Small intestine (tissue), 7 donors: ENCODE measurements around the gene NR1H4. TPM values are rescaled to one million over a fixed set of nuclear protein-coding genes. Genes with fewer than 3 reads are reported as not detected.

Experiments
- DNase-seq, 2 donors: peaks; one replicate each; pipeline versions ENCODE4 v3.0.0 to v3.0.0-alpha.2; 2013
- FAIRE-seq: peaks from 2 replicates; lab custom pipeline; 2012; peaks lifted over from hg19 to GRCh38; lab: Jason Lieb, UNC
- H3K27ac ChIP-seq, 3 donors: one replicate each; pipeline ENCODE4 v1.5.1; 2013; ENCODE audit warnings: low read length in 2 of 3, mild to moderate bottlenecking in 2 of 3, control low read depth in 1 of 3, inconsistent platforms in 1 of 3, low read depth in 1 of 3, moderate library complexity in 1 of 3
- H3K27me3 ChIP-seq, 3 donors: one replicate each; pipeline ENCODE4 v1.6.1; 2013; ENCODE audit warnings: low read length in 3 of 3, inconsistent platforms in 1 of 3; ENCODE audit not compliant: control insufficient read depth in 3 of 3, insufficient read depth in 3 of 3
- H3K36me3 ChIP-seq, 3 donors: one replicate each; pipeline ENCODE4 v1.6.1; 2013; ENCODE audit warnings: low read length in 3 of 3, inconsistent platforms in 1 of 3, low read depth in 1 of 3, mild to moderate bottlenecking in 1 of 3, moderate library complexity in 1 of 3; ENCODE audit not compliant: control insufficient read depth in 3 of 3, insufficient read depth in 2 of 3
- H3K4me1 ChIP-seq, 3 donors: one replicate each; pipeline ENCODE4 v1.6.1; 2013; ENCODE audit warnings: low read length in 2 of 3, inconsistent platforms in 1 of 3, low read depth in 1 of 3, mild to moderate bottlenecking in 1 of 3, moderate library complexity in 1 of 3; ENCODE audit not compliant: control insufficient read depth in 3 of 3, insufficient read depth in 2 of 3
- H3K4me3 ChIP-seq, 3 donors: one replicate each; pipeline ENCODE4 v1.5.1; 2013; ENCODE audit warnings: low read length in 3 of 3, control low read depth in 1 of 3, inconsistent platforms in 1 of 3, low read depth in 1 of 3, mild to moderate bottlenecking in 1 of 3, moderate library complexity in 1 of 3
- H3K9me3 ChIP-seq, 2 donors: one replicate each; pipeline ENCODE4 v1.6.1; 2013; ENCODE audit warnings: low read depth in 1 of 2, low read length in 1 of 2; ENCODE audit not compliant: control insufficient read depth in 2 of 2, insufficient read depth in 1 of 2
- WGBS, 3 donors: extraction: QIAGEN DNeasy Blood & Tissue Kit; methylation state at CpG; one replicate each; pipeline ENCODE4 v1.1.7; 2013; 5-methylcytosine and 5-hydroxymethylcytosine counted together
- polyA plus RNA-seq, 4 donors: library from polyadenylated mRNA; stranded (reverse) in 3 of 4; unstranded in 1 of 4; fragments of 200-250 nt in 3 of 4; fragments of 120-200 nt in 1 of 4; gene quantifications; one replicate each; pipeline versions ENCODE4 v1.2.1 to v1.2.3, GENCODE V29; 2013
- donor health status: healthy with polysubstance abuse.
- donor health status: control.
- donor health status: control.
- donor health status: Bipolar disorder and iron deficiency.
- donor health status: healthy.

Gene NR1H4
- polyA plus RNA-seq, 4 donors = 16.5 to 139 (median 45.0) TPM

DNA sequence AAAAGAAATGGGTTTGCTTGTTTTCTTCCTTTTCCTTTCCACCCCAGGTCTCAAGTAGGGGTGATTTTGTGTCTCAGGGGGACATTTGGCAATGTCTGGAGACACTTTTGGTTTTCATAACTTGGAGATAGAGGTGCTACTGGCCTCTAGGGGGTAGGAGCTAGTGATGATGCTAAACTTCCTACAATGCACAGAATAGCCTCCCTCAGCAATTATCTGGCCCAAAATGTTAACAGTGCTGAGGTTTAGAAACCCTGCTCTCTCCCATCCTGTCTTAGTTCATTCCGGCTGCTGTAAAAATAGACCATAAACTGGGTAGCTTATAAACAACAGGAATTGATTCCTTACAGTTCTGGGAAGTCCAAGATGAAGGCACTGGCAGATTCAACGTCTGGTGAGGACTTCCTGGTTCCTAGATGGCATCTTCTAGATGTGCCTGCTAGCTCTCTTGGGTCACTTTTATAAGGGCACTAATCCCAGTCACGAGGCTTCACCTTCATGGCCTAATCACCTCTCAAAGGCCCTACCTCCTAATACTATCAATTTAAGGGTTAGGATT is 92.4 kb downstream of the NR1H4 start:
- H3K4me1 ChIP-seq = no peaks in the 10 kb centered on the region
- no peak overlapping the region for H3K4me3 ChIP-seq
- 49 to 64% (median 57%) methylated on average over 3 of the region's 3 CpGs for WGBS, 3 donors

DNA sequence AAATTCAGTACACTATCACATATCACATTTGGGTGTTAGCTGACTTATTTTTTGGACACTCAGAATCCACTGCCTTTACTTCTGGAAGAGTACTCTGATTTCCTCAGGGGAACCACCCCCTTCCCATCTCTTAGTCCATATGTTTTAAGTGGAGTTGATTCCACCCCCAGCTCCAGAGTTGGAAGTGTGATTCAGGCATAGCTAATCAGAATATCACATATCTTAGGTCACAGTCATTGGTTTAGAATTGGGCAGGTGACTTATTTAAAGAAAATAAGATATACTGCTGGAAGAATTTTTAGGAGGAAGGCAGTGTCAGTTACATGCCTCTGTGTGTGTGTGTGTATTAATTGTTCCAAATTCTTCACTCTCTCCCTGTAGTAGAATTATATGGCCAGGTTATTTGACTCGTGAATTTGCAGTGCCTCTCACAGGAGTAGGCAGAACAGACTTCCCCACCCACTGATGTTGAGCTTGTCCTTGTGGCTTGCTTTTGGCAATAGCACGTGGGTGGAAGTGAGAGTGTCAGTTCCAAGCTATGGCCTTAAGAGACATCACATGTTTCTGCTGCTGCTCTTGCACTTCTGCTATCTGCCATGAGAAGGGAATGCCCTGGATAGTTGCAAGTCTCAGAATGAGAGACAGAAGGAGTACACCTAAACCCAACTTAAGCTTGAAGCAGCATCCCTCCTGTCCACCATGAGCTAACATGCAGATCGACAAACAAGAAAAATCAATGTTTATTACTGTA is 93.4 kb downstream of the NR1H4 start:
- no peak overlapping the region for H3K4me3 ChIP-seq
- no peaks in the 10 kb centered on the region for H3K27me3 ChIP-seq
- no peaks in the 10 kb centered on the region for H3K4me1 ChIP-seq
- no peak overlapping the region for H3K27ac ChIP-seq
- FAIRE-seq (no peak), DNase-seq (no peak)
- no peaks in the 10 kb centered on the region for H3K36me3 ChIP-seq
- WGBS, 3 donors = 28 to 43% (median 35%) methylated on average over 3 of the region's 3 CpGs
- no peaks in the 10 kb centered on the region for H3K9me3 ChIP-seq

More for the DNA sequence above, 92.4 kb downstream of the NR1H4 start:
- Histone ChIP-seq H3K27me3 (no peaks in the 10 kb centered on the region), H3K27ac (no peak overlapping the region), H3K36me3 (no peaks in the 10 kb centered on the region), H3K9me3 (no peaks in the 10 kb centered on the region)
- no peak for FAIRE-seq
- DNase-seq = no peak

- no peak for FAIRE-seq
- peaks cover 0 to 2% (median 0%) of the 10 kb centered on the region in 3 donors for H3K4me1 ChIP-seq
- H3K9me3 ChIP-seq = no peaks in the 10 kb centered on the region
- no peaks in the 10 kb centered on the region for H3K27me3 ChIP-seq
- no peaks in the 10 kb centered on the region for H3K36me3 ChIP-seq
- H3K4me3 ChIP-seq = no peak overlapping the region
- DNase-seq = no peak
- no peak overlapping the region for H3K27ac ChIP-seq
Measured at GRCh38 chr12:100567945-100568344, 94.3 kb downstream of the NR1H4 start.

GRCh38 chr12:100572184-100572583 is 98.5 kb downstream of the NR1H4 start:
- no peaks in the 10 kb centered on the region for H3K36me3 ChIP-seq
- H3K9me3 ChIP-seq = no peaks in the 10 kb centered on the region
- H3K4me1 ChIP-seq = peaks cover 0 to 9% (median 0%) of the 10 kb centered on the region in 3 donors
- H3K27ac ChIP-seq = no peak overlapping the region
- 92 to 95% (median 92%) methylated on average over 3 of the region's 3 CpGs for WGBS, 3 donors
- H3K27me3 ChIP-seq = no peaks in the 10 kb centered on the region
- H3K4me3 ChIP-seq = no peak overlapping the region
- DNase-seq (no peak), FAIRE-seq (no peak)

DNA sequence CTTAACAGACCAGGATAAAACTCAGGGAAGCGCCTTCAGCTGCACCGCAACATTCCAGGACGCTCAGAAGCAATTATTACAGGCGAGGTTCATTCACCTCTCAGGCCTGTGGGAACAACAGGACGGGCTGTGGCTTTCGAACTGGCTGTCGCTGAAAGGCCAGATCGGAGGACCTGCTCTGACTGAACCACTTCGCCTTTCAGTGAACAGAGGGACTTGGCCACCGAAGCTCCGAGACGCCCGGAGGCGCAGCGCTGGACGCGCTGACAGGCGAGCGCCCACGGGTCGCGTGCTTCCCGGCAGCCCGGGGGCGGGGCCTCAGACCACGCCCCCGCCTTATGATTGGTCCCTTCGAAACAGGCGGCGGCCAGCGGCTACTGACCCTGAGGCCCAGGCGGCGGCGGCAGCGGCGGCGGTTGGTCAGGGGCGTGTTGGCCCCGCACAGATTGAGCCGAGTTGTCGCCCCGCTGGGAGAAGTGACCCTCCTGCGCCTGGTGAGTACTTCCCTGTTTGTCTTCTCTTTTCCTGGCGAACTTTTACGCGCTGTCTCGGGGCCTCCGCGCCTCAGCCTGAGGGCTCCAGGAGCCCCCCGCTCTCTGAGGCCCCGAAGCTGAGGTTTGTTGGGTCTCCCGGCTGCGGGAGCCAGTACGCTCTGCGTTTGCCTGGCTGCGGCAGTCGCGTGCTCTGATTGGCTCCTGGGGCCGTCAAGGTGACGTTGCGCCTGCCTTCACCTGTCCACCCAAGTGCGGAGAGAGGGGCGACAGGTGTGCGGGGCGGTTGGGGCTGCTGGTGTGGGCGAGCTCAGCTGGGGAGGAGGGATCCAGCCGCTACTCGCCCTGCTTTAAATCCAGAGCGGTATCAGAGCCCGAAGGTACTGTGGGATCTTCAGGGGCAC is 99.9 kb downstream of the NR1H4 start, which contains the start of gene GAS2L3:
GAS2L3 (plus strand) TSS at position 393 of the 895 bp plus-strand sequence. CDS start 21,221 bp downstream, outside the sequence.
- no peaks in the 10 kb centered on the region for H3K9me3 ChIP-seq
- H3K4me1 ChIP-seq = peaks cover 0 to 9% (median 0%) of the 10 kb centered on the region in 3 donors
- no peaks in the 10 kb centered on the region for H3K27me3 ChIP-seq
- peaks cover 0 to 1% (median 0%) of the 10 kb centered on the region in 3 donors for H3K36me3 ChIP-seq
- DNase-seq = peak; percentile 86 to 97
- no peak for FAIRE-seq
- H3K27ac ChIP-seq = peak within 1 kb of the TSS in 2 of 3 donors; percentile 87 to 88
- 1% methylated on average over 65 to 70 of the region's 70 CpGs for WGBS, 3 donors
- peak within 1 kb of the TSS; percentile 52 to 91 (median 68) for H3K4me3 ChIP-seq

DNA sequence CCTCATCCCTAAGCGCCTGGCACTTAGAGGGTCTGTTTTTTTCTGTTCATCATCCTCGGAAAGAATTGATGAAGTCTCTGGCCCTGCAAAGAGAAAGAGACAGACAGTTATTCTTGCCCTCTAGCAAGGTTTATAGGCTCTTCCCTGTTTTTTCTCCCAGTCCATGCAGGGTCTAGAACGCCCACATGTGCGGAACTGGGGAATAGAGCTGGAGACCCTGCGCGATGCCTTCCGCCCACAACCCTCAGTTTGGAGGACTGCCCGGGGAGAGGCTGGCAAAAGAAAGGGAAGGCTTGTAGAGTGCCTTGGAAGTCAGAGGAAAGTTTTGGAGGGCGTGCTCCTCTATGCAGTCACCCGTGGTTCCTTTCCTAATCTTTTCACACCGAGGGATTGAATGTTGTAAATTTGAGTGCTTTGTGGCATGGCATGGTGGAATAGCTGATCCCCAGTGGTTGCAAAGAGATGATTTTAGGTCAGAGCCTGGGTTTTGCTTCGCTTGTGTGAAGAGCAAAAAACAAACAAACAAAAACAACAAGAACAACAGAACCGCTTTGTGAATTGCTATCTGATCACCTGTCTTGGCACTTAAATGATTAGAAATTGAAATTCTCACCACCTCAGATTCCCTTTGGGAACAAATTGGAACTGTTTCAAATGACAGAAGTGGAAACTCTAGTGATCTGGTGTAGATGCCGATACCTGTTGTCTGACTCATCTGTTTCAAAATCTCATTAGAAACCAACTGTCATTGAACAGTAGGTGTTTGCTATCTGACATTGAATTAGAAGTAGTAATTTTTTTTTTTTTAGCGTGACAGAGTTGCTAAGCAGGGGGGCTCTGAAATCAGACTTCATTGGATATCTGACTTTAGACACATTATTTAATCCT is 100.8 kb downstream of the NR1H4 start:
- Histone ChIP-seq H3K27ac (peak overlapping the region in 1 of 3 donors; percentile 88), H3K4me3 (peak overlapping the region; percentile 52 to 91 (median 68)), H3K36me3 (peaks cover 0 to 3% (median 0%) of the 10 kb centered on the region in 3 donors), H3K4me1 (peaks cover 0 to 9% (median 0%) of the 10 kb centered on the region in 3 donors), H3K27me3 (no peaks in the 10 kb centered on the region), H3K9me3 (no peaks in the 10 kb centered on the region)
- DNase-seq = peak in 1 of 2 donors; percentile 17
- WGBS, 3 donors = 6 to 14% (median 9%) methylated on average over 15 of the region's 15 CpGs
- FAIRE-seq = no peak

DNA sequence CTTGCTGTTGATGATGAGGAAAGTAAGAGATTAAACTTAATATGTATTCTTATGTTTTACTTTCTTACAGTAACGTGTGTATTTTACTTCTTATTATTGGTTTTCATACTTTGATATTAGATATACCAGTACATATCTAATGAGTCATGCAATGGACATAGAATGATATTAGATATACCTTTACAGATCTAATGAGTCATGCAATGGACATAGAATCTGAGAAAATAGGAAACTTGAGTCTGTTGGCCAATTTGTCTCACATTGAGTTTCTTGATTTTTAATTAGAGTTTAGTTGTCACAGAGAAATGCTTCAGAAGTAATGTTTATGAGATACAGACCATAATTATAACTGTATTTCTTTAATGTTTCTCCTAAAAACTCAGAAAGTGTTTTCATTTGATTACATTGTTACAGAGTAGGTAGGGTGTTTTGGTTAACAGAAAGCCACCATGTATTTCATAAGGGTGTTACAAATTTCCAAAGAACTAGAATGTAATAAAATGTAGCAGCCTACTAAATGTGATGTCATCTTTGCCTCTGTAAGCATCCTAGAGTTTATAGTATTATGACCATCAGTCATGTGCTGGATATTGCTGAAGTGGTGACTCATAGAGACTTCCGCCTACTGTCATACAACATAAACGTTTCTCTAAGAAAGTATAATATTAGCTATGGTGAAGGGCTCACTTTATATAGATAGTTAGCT is 102.8 kb downstream of the NR1H4 start:
- H3K4me1 ChIP-seq = peaks cover 0 to 9% (median 0%) of the 10 kb centered on the region in 3 donors
- FAIRE-seq (no peak), DNase-seq (peak; percentile 54 to 86)
- H3K27me3 ChIP-seq = no peaks in the 10 kb centered on the region
- no peaks in the 10 kb centered on the region for H3K9me3 ChIP-seq
- H3K4me3 ChIP-seq = no peak overlapping the region
- peaks cover 0 to 3% (median 0%) of the 10 kb centered on the region in 3 donors for H3K36me3 ChIP-seq
- WGBS, 3 donors = 37 to 55% (median 49%) methylated on average over 3 of the region's 3 CpGs
- H3K27ac ChIP-seq = peak overlapping the region in 1 of 3 donors; percentile 51
